Fibroblast of lung (primary cell): Measurements from ENCODE around the gene ZNF766. TPM values are rescaled to one million over a fixed set of nuclear protein-coding genes. Genes with fewer than 3 reads are reported as not detected.

Source experiments
- DNase-seq, 2 donors: peaks; one replicate each; pipeline versions ENCODE4 v3.0.0 to v3.0.0-alpha.2; 2010; ENCODE audit warnings: low read depth in 2 of 2
- H2AFZ ChIP-seq: 2 replicates; pipeline ENCODE4 v1.5.1; 2012; ENCODE audit warnings: low read length, control low read depth, inconsistent platforms
- H3K27ac ChIP-seq: 2 replicates; pipeline ENCODE4 v1.5.1; 2011; ENCODE audit warnings: low read length, control low read depth; ENCODE audit not compliant: insufficient read depth
- H3K27me3 ChIP-seq: 2 replicates; pipeline ENCODE4 v1.5.1; 2011; ENCODE audit warnings: mild to moderate bottlenecking, low read length; ENCODE audit not compliant: control insufficient read depth, insufficient read depth
- H3K36me3 ChIP-seq: 2 replicates; pipeline ENCODE4 v1.5.1; 2011; ENCODE audit warnings: low read length; ENCODE audit not compliant: control insufficient read depth, insufficient read depth
- H3K4me1 ChIP-seq: 2 replicates; pipeline ENCODE4 v1.5.1; 2011; ENCODE audit warnings: low read length; ENCODE audit not compliant: control insufficient read depth, insufficient read depth; ENCODE audit errors: extremely low read depth
- H3K4me2 ChIP-seq: 2 replicates; pipeline ENCODE4 v1.5.1; 2011; ENCODE audit warnings: low read length, control low read depth; ENCODE audit not compliant: insufficient read depth; ENCODE audit errors: extremely low read depth
- H3K4me3 ChIP-seq, 4 experiments: fragments of 200-600 bp in 1 of 4; sonication (generic) in 1 of 4; replicated peaks in 1 of 4; 2 replicates each; pipeline ENCODE4 v1.5.1; 2011 to 2016; ENCODE audit warnings: low read length in 4 of 4, low read depth in 3 of 4, mild to moderate bottlenecking in 3 of 4, control low read depth in 2 of 4, inconsistent platforms in 1 of 4, mixed read lengths in 1 of 4; ENCODE audit not compliant: insufficient read depth in 1 of 4; ENCODE audit errors: control extremely low read depth in 1 of 4
- H3K79me2 ChIP-seq: 2 replicates; pipeline ENCODE4 v1.5.1; 2012; ENCODE audit warnings: mild to moderate bottlenecking, low read length, inconsistent platforms; ENCODE audit not compliant: control insufficient read depth, insufficient read depth
- H3K9ac ChIP-seq: 2 replicates; pipeline ENCODE4 v1.5.1; 2011; ENCODE audit warnings: mild to moderate bottlenecking, low read length, control low read depth; ENCODE audit not compliant: insufficient read depth
- H3K9me3 ChIP-seq: 2 replicates; pipeline ENCODE4 v1.5.1; 2012; ENCODE audit warnings: low read depth, low read length; ENCODE audit not compliant: control insufficient read depth, insufficient read depth
- H4K20me1 ChIP-seq: 2 replicates; pipeline ENCODE4 v1.5.1; 2011; ENCODE audit warnings: low read length; ENCODE audit not compliant: control insufficient read depth, insufficient read depth; ENCODE audit errors: extremely low read depth
- EZH2 ChIP-seq: IDR thresholded peaks from 2 replicates; pipeline ENCODE4 v1.5.1; 2012; ENCODE audit warnings: low read length, control low read depth, mild to moderate bottlenecking; ENCODE audit errors: missing control alignments
- polyA plus RNA-seq, 2 donors: library from polyadenylated mRNA; depleted of rRNA in 1 of 2; stranded (reverse) in 1 of 2; unstranded in 1 of 2; fragments of >200 nt; gene quantifications; 2 replicates each; pipeline ENCODE4 v1.2.1, GENCODE V29; 2011 to 2012; ENCODE audit warnings: missing spikeins in 1 of 2
- total RNA-seq: library from RNA; depleted of rRNA; stranded (reverse); fragments of >200 nt; gene quantifications from 2 replicates; pipeline ENCODE4 v1.2.1, GENCODE V29; 2014
- TF ChIP-seq, protein P1 (sequence below), 2 donors: IDR thresholded peaks in 1 of 2; conservative IDR thresholded peaks in 1 of 2; 1 replicate in 1 of 2; 2 replicates in 1 of 2; pipeline ENCODE4 v1.5.1; 2011 to 2012; ENCODE audit warnings: low read length in 2 of 2, control low read depth in 1 of 2, inconsistent platforms in 1 of 2, low read depth in 1 of 2, mild to moderate bottlenecking in 1 of 2

ZNF766 gene
- total and polyA plus RNA-seq, 2 donors (not counting 1 experiment from before 2014, with no cell fraction given), result 13.4 to 13.7 TPM

DNA sequence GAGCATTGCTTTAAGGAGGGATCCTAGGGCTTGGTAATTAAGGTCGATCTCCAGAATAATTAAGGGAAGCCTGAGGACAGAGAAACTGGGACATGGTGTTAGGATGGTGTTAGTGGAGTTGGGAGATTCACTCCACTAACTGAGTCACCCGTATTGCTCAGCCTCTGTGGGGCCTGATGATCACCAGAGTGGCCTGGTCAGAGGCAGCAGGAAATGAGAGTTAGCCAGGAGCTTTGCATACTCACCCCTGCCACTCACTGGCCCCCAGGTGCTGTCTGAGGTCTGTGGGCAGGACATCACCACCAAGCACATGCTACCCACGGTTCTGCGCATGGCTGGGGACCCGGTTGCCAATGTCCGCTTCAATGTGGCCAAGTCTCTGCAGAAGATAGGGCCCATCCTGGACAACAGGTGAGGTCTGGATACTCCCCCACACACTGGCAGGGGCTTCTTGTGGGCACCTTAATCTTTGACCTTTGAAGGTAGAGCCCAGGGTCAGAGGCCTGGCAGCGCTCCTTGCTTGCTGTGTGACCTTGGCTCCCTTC is 47.5 kb upstream of the ZNF766 start:
- H3K4me1 ChIP-seq, result no peaks in the 10 kb centered on the region
- H2AFZ ChIP-seq, result no peak overlapping the region
- no peaks in the 10 kb centered on the region for H4K20me1 ChIP-seq
- H3K79me2 ChIP-seq, result no peaks in the 10 kb centered on the region
- H3K4me2 ChIP-seq, result no peak overlapping the region
- no peak overlapping the region for H3K27ac ChIP-seq
- no peak for DNase-seq
- TF ChIP-seq EZH2, result no peak
- TF ChIP-seq, protein P1, sequence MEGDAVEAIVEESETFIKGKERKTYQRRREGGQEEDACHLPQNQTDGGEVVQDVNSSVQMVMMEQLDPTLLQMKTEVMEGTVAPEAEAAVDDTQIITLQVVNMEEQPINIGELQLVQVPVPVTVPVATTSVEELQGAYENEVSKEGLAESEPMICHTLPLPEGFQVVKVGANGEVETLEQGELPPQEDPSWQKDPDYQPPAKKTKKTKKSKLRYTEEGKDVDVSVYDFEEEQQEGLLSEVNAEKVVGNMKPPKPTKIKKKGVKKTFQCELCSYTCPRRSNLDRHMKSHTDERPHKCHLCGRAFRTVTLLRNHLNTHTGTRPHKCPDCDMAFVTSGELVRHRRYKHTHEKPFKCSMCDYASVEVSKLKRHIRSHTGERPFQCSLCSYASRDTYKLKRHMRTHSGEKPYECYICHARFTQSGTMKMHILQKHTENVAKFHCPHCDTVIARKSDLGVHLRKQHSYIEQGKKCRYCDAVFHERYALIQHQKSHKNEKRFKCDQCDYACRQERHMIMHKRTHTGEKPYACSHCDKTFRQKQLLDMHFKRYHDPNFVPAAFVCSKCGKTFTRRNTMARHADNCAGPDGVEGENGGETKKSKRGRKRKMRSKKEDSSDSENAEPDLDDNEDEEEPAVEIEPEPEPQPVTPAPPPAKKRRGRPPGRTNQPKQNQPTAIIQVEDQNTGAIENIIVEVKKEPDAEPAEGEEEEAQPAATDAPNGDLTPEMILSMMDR (conservative IDR thresholded peaks at IDR 0.05 in 1 of 2, IDR thresholded peaks at IDR 0.05 in 1 of 2; ENCODE audit: low read depth in 1 of 2, low read length in 2 of 2), result no peak
- H3K4me3 ChIP-seq, result no peak overlapping the region
- H3K36me3 ChIP-seq, result peaks cover 49% of the 10 kb centered on the region
- no peak overlapping the region for H3K9ac ChIP-seq
- no peaks in the 10 kb centered on the region for H3K9me3 ChIP-seq
- H3K27me3 ChIP-seq, result no peaks in the 10 kb centered on the region

DNA sequence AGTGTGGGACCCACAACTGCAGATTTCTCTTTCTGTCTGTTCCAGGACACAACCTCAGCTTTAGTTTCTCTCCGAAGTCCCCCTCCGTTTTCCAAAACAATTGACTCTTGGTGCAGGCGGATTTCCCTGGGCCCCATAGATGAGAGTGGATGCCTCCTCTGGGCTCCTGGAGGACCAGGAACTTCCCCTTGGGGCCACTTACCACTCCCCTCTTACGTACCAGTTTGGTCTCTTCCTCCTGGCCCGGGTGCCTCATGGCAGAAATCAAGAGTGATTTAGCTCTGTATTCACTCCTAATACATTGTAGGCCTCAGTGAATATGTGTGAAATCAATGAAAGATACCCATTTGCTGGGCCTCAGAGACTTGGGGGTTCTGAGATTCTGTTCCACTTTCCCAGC is 45.2 kb upstream of the ZNF766 start:
- Histone ChIP-seq H3K4me1 (no peaks in the 10 kb centered on the region), H3K9ac (no peak overlapping the region), H2AFZ (no peak overlapping the region), H3K4me2 (no peak overlapping the region), H3K79me2 (no peaks in the 10 kb centered on the region), H4K20me1 (no peaks in the 10 kb centered on the region), H3K36me3 (peaks cover 57% of the 10 kb centered on the region), H3K27ac (no peak overlapping the region), H3K4me3 (no peak overlapping the region), H3K27me3 (no peaks in the 10 kb centered on the region), H3K9me3 (no peaks in the 10 kb centered on the region)
- DNase-seq, result no peak
- TF ChIP-seq, protein P1 (conservative IDR thresholded peaks at IDR 0.05 in 1 of 2, IDR thresholded peaks at IDR 0.05 in 1 of 2; ENCODE audit: low read depth in 1 of 2, low read length in 2 of 2), result no peak
- TF ChIP-seq EZH2, result no peak

- Histone ChIP-seq H2AFZ (no peak overlapping the region), H3K4me1 (no peaks in the 10 kb centered on the region), H3K27ac (no peak overlapping the region), H4K20me1 (no peaks in the 10 kb centered on the region), H3K9me3 (no peaks in the 10 kb centered on the region), H3K4me2 (no peak overlapping the region), H3K79me2 (no peaks in the 10 kb centered on the region), H3K36me3 (peaks cover 40% of the 10 kb centered on the region), H3K27me3 (no peaks in the 10 kb centered on the region), H3K4me3 (no peak overlapping the region), H3K9ac (no peak overlapping the region)
- TF ChIP-seq EZH2, result no peak
- TF ChIP-seq, protein P1 (conservative IDR thresholded peaks at IDR 0.05 in 1 of 2, IDR thresholded peaks at IDR 0.05 in 1 of 2; ENCODE audit: low read depth in 1 of 2, low read length in 2 of 2), result no peak
- no peak for DNase-seq
Measured at GRCh38 chr19:52226652-52227051, 42.7 kb upstream of the ZNF766 start.
